PC-3 (cell line): ENCODE results near the gene TMEM176A. TPM values are rescaled to one million over a fixed set of nuclear protein-coding genes. Genes with fewer than 3 reads are reported as not detected.

ENCODE experiments used
- ATAC-seq: fragments of 200-7000 bp; cut with Tn5 transposase; 2 replicates; pipeline ENCODE4 v1.9.1; 2020; ENCODE audit warnings: mild to moderate bottlenecking, moderate library complexity
- BruUV-seq: library from RNA; stranded (reverse); fragments of 400-500 nt; replicated peaks from 2 replicates; lab custom pipeline; 2021; lab: Mats Ljungman, UMichigan
- CTCF ChIA-PET: fragments of 300-600 bp; sonication (Branson Sonifier 250); formaldehyde crosslinking; loops from one replicate; lab custom pipeline; 2022; ENCODE audit warnings: antibody characterized with exemption; lab: Charles Lee
- POLR2A ChIA-PET: fragments of 300-600 bp; sonication (Branson Sonifier 250); formaldehyde crosslinking; loops from one replicate; lab custom pipeline; 2022; ENCODE audit warnings: antibody characterized with exemption; ENCODE audit not compliant: unreplicated experiment; lab: Charles Lee
- DNase-seq: peaks from one replicate; pipeline ENCODE4 v3.0.0-alpha.2; 2015
- H2AFZ ChIP-seq: fragments of 300-600 bp; sonication (generic); 2 replicates; pipeline ENCODE4 v1.6.0; 2016; ENCODE audit warnings: antibody characterized with exemption, low read length
- H3F3A ChIP-seq: fragments of 300-600 bp; sonication (generic); one replicate; pipeline ENCODE4 v1.6.0; 2017; ENCODE audit warnings: antibody characterized with exemption, low read length, control low read depth, mild to moderate bottlenecking; ENCODE audit not compliant: unreplicated experiment
- H3K27ac ChIP-seq: fragments of 300-600 bp; sonication (generic); 2 replicates; pipeline ENCODE4 v1.5.1; 2016; ENCODE audit warnings: mild to moderate bottlenecking, low read length
- H3K27me3 ChIP-seq: fragments of 300-600 bp; sonication (generic); 2 replicates; pipeline ENCODE4 v1.6.1; 2016; ENCODE audit warnings: low read length, mixed read lengths
- H3K36me3 ChIP-seq: fragments of 300-600 bp; sonication (generic); 2 replicates; pipeline ENCODE4 v1.6.1; 2016; ENCODE audit warnings: low read depth, mixed run types, low read length, mixed read lengths
- H3K4me1 ChIP-seq: fragments of 300-600 bp; sonication (generic); 2 replicates; pipeline ENCODE4 v1.5.1; 2016; ENCODE audit warnings: low read length; ENCODE audit not compliant: insufficient read depth
- H3K4me2 ChIP-seq: fragments of 300-600 bp; sonication (generic); 2 replicates; pipeline ENCODE4 v1.6.0; 2016; ENCODE audit warnings: low read length
- H3K4me3 ChIP-seq: fragments of 300-600 bp; sonication (generic); 2 replicates; pipeline ENCODE4 v1.5.1; 2016; ENCODE audit warnings: mild to moderate bottlenecking, low read length, mixed read lengths
- H3K79me2 ChIP-seq: fragments of 300-600 bp; sonication (generic); 2 replicates; pipeline ENCODE4 v1.6.1; 2017; ENCODE audit warnings: low read length, mixed read lengths
- H3K9ac ChIP-seq: fragments of 300-600 bp; sonication (generic); 2 replicates; pipeline ENCODE4 v1.6.0; 2016; ENCODE audit warnings: mild to moderate bottlenecking, low read length
- H3K9me2 ChIP-seq: fragments of 300-600 bp; sonication (generic); replicated peaks from 2 replicates; pipeline ENCODE4 v1.6.1; 2016; ENCODE audit warnings: mixed run types, low read length, mixed read lengths
- H3K9me3 ChIP-seq: fragments of 300-600 bp; sonication (generic); 2 replicates; pipeline ENCODE4 v1.6.1; 2016; ENCODE audit warnings: low read length, mixed read lengths
- H4K20me1 ChIP-seq: fragments of 300-600 bp; sonication (generic); 2 replicates; pipeline ENCODE4 v1.6.1; 2016; ENCODE audit warnings: low read length, mixed read lengths
- EZH2 ChIP-seq: fragments of 300-600 bp; sonication (generic); IDR thresholded peaks from one replicate; pipeline ENCODE4 v1.6.1; 2017; ENCODE audit warnings: antibody characterized with exemption, mild to moderate bottlenecking, low read length; ENCODE audit not compliant: unreplicated experiment
- EZH2phosphoT487 ChIP-seq: fragments of 300-600 bp; sonication (generic); IDR thresholded peaks from 2 replicates; pipeline ENCODE4 v1.6.1; 2018; ENCODE audit warnings: mild to moderate bottlenecking, antibody characterized with exemption, low read length, borderline replicate concordance
- intact Hi-C: fragments of 100-400 bp; cut with micrococcal nuclease; formaldehyde crosslinking; loops from 2 replicates; pipeline ENCODE4 v1.9.0; 2023
- total RNA-seq: library from RNA; depleted of rRNA; stranded (reverse); fragments of >200 nt; gene quantifications from 2 replicates; pipeline ENCODE4 v1.2.3, GENCODE V29; 2014
- TF ChIP-seq, protein P1 (sequence below): fragments of 300-600 bp; sonication (generic); conservative IDR thresholded peaks from 2 replicates; pipeline ENCODE4 v1.5.1; 2017; ENCODE audit warnings: antibody characterized with exemption, low read depth, mild to moderate bottlenecking, low read length

TMEM176A gene
- total RNA-seq, 1 experiment from 2014 or later, result not detected

DNA sequence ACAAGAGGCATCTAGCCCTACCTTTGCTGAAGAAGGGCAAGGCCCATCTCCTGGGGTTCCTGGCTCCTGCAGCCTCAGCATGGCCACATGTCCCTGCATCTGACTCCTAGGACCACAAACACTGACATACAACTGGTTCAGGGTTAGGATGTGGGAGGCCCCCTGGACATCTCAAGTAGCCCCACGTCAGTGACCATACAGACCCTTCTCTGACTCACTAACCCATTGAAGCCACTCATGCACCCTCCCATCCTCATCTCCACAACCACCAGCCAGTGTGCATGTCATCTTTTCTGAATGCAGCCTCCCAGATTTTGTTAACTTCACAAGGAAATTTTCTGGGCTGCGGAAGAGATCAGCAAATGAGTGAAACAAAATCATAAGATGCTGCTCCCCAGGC lies 18.6 kb upstream of the TMEM176A start:
- ChIA-PET CTCF (no interaction called here), POLR2A (no interaction called here)
- H3K4me3 ChIP-seq, result no peak overlapping the region
- no peaks in the 10 kb centered on the region for H4K20me1 ChIP-seq
- TF ChIP-seq, protein P1, sequence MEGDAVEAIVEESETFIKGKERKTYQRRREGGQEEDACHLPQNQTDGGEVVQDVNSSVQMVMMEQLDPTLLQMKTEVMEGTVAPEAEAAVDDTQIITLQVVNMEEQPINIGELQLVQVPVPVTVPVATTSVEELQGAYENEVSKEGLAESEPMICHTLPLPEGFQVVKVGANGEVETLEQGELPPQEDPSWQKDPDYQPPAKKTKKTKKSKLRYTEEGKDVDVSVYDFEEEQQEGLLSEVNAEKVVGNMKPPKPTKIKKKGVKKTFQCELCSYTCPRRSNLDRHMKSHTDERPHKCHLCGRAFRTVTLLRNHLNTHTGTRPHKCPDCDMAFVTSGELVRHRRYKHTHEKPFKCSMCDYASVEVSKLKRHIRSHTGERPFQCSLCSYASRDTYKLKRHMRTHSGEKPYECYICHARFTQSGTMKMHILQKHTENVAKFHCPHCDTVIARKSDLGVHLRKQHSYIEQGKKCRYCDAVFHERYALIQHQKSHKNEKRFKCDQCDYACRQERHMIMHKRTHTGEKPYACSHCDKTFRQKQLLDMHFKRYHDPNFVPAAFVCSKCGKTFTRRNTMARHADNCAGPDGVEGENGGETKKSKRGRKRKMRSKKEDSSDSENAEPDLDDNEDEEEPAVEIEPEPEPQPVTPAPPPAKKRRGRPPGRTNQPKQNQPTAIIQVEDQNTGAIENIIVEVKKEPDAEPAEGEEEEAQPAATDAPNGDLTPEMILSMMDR, result no peak
- no peak for TF ChIP-seq EZH2phosphoT487
- TF ChIP-seq EZH2, result no peak
- no peak overlapping the region for H3K27ac ChIP-seq
- DNase-seq (no peak), ATAC-seq (no peak)
- H3K4me2 ChIP-seq, result no peak overlapping the region
- H3K79me2 ChIP-seq, result no peaks in the 10 kb centered on the region
- no peaks in the 10 kb centered on the region for H3K36me3 ChIP-seq
- no peaks in the 10 kb centered on the region for H3K9me3 ChIP-seq
- no peak overlapping the region for H3K9ac ChIP-seq
- BruUV-seq, result no TSS peak
- H3K27me3 ChIP-seq, result peaks cover 56% of the 10 kb centered on the region
- intact Hi-C loops, result no loop called here
- no peaks in the 10 kb centered on the region for H3K9me2 ChIP-seq
- H3F3A ChIP-seq, result no peaks in the 10 kb centered on the region
- H3K4me1 ChIP-seq, result no peaks in the 10 kb centered on the region
- H2AFZ ChIP-seq, result no peak overlapping the region

DNA sequence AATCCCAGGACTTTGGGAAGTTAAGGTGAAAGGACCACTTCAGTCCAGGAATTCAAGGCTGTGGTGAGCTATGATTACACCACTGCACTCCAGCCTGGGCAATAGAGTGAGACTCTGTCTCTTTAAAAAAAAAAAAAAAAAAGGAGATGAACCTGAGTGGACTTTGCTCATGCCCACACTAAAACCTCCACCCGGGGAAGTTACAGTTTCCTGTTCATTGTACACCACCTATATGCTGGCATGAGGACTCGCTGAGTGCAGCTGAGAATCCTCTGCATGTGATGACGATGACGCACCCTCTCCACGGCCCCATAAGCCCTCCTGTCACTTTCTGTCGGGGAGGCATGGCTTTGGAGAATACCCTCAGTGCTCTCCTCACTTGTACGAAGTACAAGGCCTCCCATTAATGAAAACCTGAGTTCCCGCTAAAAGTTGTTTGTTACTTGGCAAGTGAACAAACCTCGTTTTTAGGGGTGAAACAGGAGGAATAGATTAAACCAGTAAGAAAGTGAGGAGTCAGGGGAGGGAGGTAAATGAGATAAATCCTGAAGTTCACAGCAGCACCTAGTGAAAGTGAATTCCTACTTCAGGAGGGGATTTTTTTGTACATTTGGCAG lies 16.3 kb upstream of the TMEM176A start:
- no peaks in the 10 kb centered on the region for H3K4me1 ChIP-seq
- CTCF ChIA-PET, result no interaction called here
- H3K79me2 ChIP-seq, result no peaks in the 10 kb centered on the region
- no peak; the same call in 1 of the 2 replicates for ATAC-seq
- no peak overlapping the region for H3K27ac ChIP-seq
- H3K4me2 ChIP-seq, result no peak overlapping the region
- no peak overlapping the region for H3K9ac ChIP-seq
- H3F3A ChIP-seq, result no peaks in the 10 kb centered on the region
- no peak overlapping the region for H2AFZ ChIP-seq
- peaks cover 68% of the 10 kb centered on the region for H3K27me3 ChIP-seq
- no peak for DNase-seq
- intact Hi-C loops, result no loop called here
- H3K9me3 ChIP-seq, result no peaks in the 10 kb centered on the region
- H4K20me1 ChIP-seq, result no peaks in the 10 kb centered on the region
- no TSS peak for BruUV-seq
- H3K9me2 ChIP-seq, result no peaks in the 10 kb centered on the region
- POLR2A ChIA-PET, result no interaction called here
- H3K36me3 ChIP-seq, result no peaks in the 10 kb centered on the region
- no peak overlapping the region for H3K4me3 ChIP-seq
- TF ChIP-seq, protein P1, result no peak

DNA sequence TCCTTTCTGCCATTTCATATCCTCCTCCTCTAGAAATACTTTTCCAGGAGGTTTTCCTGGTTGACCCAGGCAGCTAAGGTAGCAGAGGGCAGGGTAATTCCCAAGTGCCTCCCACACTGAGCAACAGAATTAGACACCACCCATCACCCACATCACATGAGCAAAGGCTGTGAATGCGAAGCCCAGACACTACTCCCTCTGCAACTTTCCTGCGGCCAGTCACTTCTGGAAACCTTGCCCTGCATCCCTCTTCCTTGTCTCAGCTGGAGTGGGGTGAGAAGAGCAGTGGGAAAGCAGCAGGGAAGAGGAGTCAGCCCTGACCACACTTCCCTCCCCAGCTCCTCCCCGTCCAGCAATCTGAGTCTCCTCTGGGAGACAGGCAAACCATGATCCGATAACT lies 15.6 kb upstream of the TMEM176A start:
- Histone ChIP-seq H3K27me3 (peaks cover 76% of the 10 kb centered on the region), H3K4me3 (no peak overlapping the region), H3K9me3 (no peaks in the 10 kb centered on the region), H3K36me3 (no peaks in the 10 kb centered on the region), H3F3A (no peaks in the 10 kb centered on the region), H2AFZ (no peak overlapping the region), H3K9me2 (no peaks in the 10 kb centered on the region), H3K27ac (no peak overlapping the region), H3K9ac (no peak overlapping the region), H4K20me1 (no peaks in the 10 kb centered on the region), H3K4me2 (no peak overlapping the region), H3K79me2 (no peaks in the 10 kb centered on the region), H3K4me1 (no peaks in the 10 kb centered on the region)
- ChIA-PET POLR2A (no interaction called here), CTCF (no interaction called here)
- DNase-seq (no peak), ATAC-seq (no peak)
- no TSS peak for BruUV-seq
- no peak for TF ChIP-seq EZH2phosphoT487
- no peak for TF ChIP-seq EZH2
- TF ChIP-seq, protein P1, result no peak
- intact Hi-C loops, result no loop called here
